Astrocyte (in vitro differentiated cells and primary cell): ENCODE data around the gene ACSBG1. TPM values are rescaled to one million over a fixed set of nuclear protein-coding genes. Genes with fewer than 3 reads are reported as not detected.
A peak's percentile ranks its signal among the peaks of the same experiment; 100 is the strongest.

Source experiments
- DNase-seq: peaks from one replicate; pipeline ENCODE4 v3.0.0-alpha.2; 2010; ENCODE audit warnings: low read depth
- FAIRE-seq: peaks from 2 replicates; lab custom pipeline; 2011; peaks lifted over from hg19 to GRCh38; lab: Jason Lieb, UNC
- H2AFZ ChIP-seq: 2 replicates; pipeline ENCODE4 v1.6.0; 2012; ENCODE audit warnings: low read depth, low read length, inconsistent platforms
- H3K27ac ChIP-seq: 2 replicates; pipeline ENCODE4 v1.5.1; 2011; ENCODE audit warnings: low read depth, low read length, inconsistent platforms
- H3K27me3 ChIP-seq: 2 replicates; pipeline ENCODE4 v1.6.0; 2011; ENCODE audit warnings: low read length, inconsistent platforms; ENCODE audit not compliant: insufficient read depth
- H3K36me3 ChIP-seq: 2 replicates; pipeline ENCODE4 v1.5.1; 2011; ENCODE audit warnings: low read length, inconsistent platforms; ENCODE audit not compliant: insufficient read depth
- H3K4me1 ChIP-seq: 2 replicates; pipeline ENCODE4 v1.5.1; 2011; ENCODE audit warnings: low read length, inconsistent platforms; ENCODE audit not compliant: insufficient read depth
- H3K4me2 ChIP-seq: 2 replicates; pipeline ENCODE4 v1.6.0; 2012; ENCODE audit warnings: low read length, inconsistent platforms
- H3K4me3 ChIP-seq: 2 replicates; pipeline ENCODE4 v1.5.1; 2011; ENCODE audit warnings: low read depth, mild to moderate bottlenecking, low read length, inconsistent platforms; ENCODE audit not compliant: insufficient read depth
- H3K79me2 ChIP-seq: 2 replicates; pipeline ENCODE4 v1.6.0; 2012; ENCODE audit warnings: mild to moderate bottlenecking, low read length, inconsistent platforms; ENCODE audit not compliant: insufficient read depth
- H3K9ac ChIP-seq: 2 replicates; pipeline ENCODE4 v1.6.0; 2012; ENCODE audit warnings: mild to moderate bottlenecking, low read length, inconsistent platforms
- H3K9me3 ChIP-seq: 2 replicates; pipeline ENCODE4 v1.5.1; 2012; ENCODE audit warnings: low read depth, mild to moderate bottlenecking, low read length, inconsistent platforms; ENCODE audit not compliant: insufficient read depth
- H4K20me1 ChIP-seq: 2 replicates; pipeline ENCODE4 v1.6.0; 2012; ENCODE audit warnings: low read length, inconsistent platforms; ENCODE audit not compliant: insufficient read depth
- H3K27ac Mint-ChIP-seq: one replicate; pipeline ENCODE4 v1.8.0; 2021; ENCODE audit warnings: mild to moderate bottlenecking, mixed read lengths; ENCODE audit not compliant: unreplicated experiment
- H3K27me3 Mint-ChIP-seq: one replicate; pipeline ENCODE4 v1.8.0; 2021; ENCODE audit warnings: low read depth, mixed read lengths; ENCODE audit not compliant: unreplicated experiment
- H3K36me3 Mint-ChIP-seq: one replicate; pipeline ENCODE4 v1.8.0; 2021; ENCODE audit warnings: low read depth, mixed read lengths; ENCODE audit not compliant: unreplicated experiment
- H3K4me1 Mint-ChIP-seq: one replicate; pipeline ENCODE4 v1.8.0; 2021; ENCODE audit warnings: low read depth, mixed read lengths; ENCODE audit not compliant: unreplicated experiment
- H3K4me3 Mint-ChIP-seq: one replicate; pipeline ENCODE4 v1.8.0; 2021; ENCODE audit warnings: mild to moderate bottlenecking, moderate library complexity, mixed read lengths; ENCODE audit not compliant: unreplicated experiment
- H3K9me3 Mint-ChIP-seq: one replicate; pipeline ENCODE4 v1.8.0; 2021; ENCODE audit warnings: mild to moderate bottlenecking, mixed read lengths; ENCODE audit not compliant: unreplicated experiment
- EZH2 ChIP-seq: IDR thresholded peaks from 2 replicates; pipeline ENCODE4 v1.6.1; 2012; ENCODE audit warnings: mild to moderate bottlenecking, low read length, inconsistent platforms; ENCODE audit not compliant: insufficient read depth
- total RNA-seq: library from RNA; stranded (reverse); gene quantifications from 2 replicates; pipeline ENCODE4 v1.2.1, GENCODE V29; 2021
- TF ChIP-seq, protein P1 (sequence below): IDR thresholded peaks from 2 replicates; pipeline ENCODE4 v1.5.1; 2011; ENCODE audit warnings: low read depth, mild to moderate bottlenecking, inconsistent platforms, low read length, moderate library complexity; ENCODE audit not compliant: insufficient read depth

Gene ACSBG1
- total RNA-seq, 1 donor from 2014 or later = not detected

DNA sequence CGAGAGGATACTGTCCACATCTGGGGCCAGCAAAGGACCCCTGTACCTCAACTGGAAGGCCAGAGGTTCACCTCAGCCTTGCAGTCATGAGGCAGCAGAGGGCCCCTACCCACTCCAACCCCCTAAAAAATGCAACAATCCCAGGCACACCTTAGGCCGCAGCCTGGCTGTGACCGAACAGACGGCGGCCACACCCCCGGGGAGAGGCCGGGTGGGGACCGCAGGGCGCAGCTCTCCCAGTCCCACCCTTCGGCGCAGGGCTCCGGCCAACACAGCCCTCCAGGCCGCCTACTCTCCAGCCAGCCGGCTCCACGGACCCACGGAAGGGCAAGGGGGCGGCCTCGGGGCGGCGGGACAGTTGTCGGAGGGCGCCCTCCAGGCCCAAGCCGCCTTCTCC is 29.5 kb upstream of the ACSBG1 start:
- Mint-ChIP-seq H3K36me3 (no peaks in the 10 kb centered on the region), H3K9me3 (peaks cover 9% of the 10 kb centered on the region), H3K27ac (no peak overlapping the region), H3K27me3 (peaks cover 32% of the 10 kb centered on the region), H3K4me1 (peaks cover 2% of the 10 kb centered on the region), H3K4me3 (no peak overlapping the region)
- Histone ChIP-seq H3K36me3 (no peaks in the 10 kb centered on the region), H3K4me1 (peaks cover 9% of the 10 kb centered on the region), H3K27ac (no peak overlapping the region), H3K27me3 (no peaks in the 10 kb centered on the region), H3K79me2 (no peaks in the 10 kb centered on the region), H3K9ac (no peak overlapping the region), H2AFZ (peak overlapping the region; percentile 70), H4K20me1 (no peaks in the 10 kb centered on the region), H3K9me3 (no peaks in the 10 kb centered on the region), H3K4me3 (no peak overlapping the region), H3K4me2 (peak overlapping the region; percentile 85)
- FAIRE-seq (no peak), DNase-seq (no peak)
- TF ChIP-seq EZH2 = no peak
- TF ChIP-seq, protein P1, sequence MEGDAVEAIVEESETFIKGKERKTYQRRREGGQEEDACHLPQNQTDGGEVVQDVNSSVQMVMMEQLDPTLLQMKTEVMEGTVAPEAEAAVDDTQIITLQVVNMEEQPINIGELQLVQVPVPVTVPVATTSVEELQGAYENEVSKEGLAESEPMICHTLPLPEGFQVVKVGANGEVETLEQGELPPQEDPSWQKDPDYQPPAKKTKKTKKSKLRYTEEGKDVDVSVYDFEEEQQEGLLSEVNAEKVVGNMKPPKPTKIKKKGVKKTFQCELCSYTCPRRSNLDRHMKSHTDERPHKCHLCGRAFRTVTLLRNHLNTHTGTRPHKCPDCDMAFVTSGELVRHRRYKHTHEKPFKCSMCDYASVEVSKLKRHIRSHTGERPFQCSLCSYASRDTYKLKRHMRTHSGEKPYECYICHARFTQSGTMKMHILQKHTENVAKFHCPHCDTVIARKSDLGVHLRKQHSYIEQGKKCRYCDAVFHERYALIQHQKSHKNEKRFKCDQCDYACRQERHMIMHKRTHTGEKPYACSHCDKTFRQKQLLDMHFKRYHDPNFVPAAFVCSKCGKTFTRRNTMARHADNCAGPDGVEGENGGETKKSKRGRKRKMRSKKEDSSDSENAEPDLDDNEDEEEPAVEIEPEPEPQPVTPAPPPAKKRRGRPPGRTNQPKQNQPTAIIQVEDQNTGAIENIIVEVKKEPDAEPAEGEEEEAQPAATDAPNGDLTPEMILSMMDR = no peak

DNA sequence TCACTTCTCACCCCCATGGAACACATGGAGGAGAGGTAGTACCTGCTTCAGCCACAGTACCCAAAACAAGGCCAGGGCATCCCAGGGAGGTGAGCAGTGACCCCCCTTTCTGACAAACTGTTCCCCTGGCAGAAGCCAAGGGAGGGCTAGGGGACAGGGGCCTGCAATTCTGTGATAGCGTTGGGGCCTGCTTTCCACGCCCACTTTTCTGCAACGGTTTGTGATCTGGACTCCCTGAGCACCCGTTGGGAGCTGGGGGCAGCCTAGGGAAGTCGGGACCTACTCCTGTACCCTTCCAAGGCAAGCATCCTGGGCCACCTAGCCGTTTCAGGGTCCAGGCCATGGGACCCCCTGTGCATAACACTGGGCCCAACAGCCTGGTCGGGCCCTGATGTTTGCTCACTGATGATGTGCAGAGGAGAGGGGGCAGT is 29.0 kb upstream of the ACSBG1 start:
- Histone ChIP-seq H3K9ac (no peak overlapping the region), H4K20me1 (no peaks in the 10 kb centered on the region), H3K27ac (no peak overlapping the region), H3K36me3 (no peaks in the 10 kb centered on the region), H3K79me2 (no peaks in the 10 kb centered on the region), H3K9me3 (no peaks in the 10 kb centered on the region), H3K27me3 (no peaks in the 10 kb centered on the region), H3K4me1 (peaks cover 9% of the 10 kb centered on the region), H2AFZ (no peak overlapping the region), H3K4me3 (no peak overlapping the region), H3K4me2 (no peak overlapping the region)
- FAIRE-seq (no peak), DNase-seq (no peak)
- Mint-ChIP-seq H3K4me3 (no peak overlapping the region), H3K27ac (no peak overlapping the region), H3K27me3 (peaks cover 32% of the 10 kb centered on the region), H3K36me3 (no peaks in the 10 kb centered on the region), H3K9me3 (peaks cover 9% of the 10 kb centered on the region), H3K4me1 (peaks cover 2% of the 10 kb centered on the region)
- TF ChIP-seq, protein P1 = no peak
- no peak for TF ChIP-seq EZH2

DNA sequence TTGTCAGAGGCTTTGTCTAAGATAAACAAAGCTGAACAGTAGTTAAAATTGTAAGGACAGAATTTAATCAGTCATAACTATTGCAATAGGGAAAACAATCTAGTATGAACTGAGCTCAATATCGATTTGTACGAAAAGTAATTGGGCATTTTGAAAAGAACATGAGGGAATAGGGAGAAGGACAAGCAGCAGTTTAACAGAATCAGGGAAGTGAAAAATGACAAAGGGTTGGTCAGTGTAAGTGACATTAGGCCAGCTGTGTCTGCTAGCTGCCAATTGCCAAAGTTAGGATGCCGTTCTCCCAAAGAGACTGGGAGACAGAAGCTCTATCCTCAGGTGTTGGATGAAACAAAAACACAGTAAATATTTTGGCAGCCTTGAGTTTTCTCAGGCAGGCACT is 26.7 kb upstream of the ACSBG1 start:
- no peak for TF ChIP-seq EZH2
- TF ChIP-seq, protein P1 = no peak
- Mint-ChIP-seq H3K36me3 (no peaks in the 10 kb centered on the region), H3K4me1 (peaks cover 2% of the 10 kb centered on the region), H3K4me3 (no peak overlapping the region), H3K9me3 (peaks cover 9% of the 10 kb centered on the region), H3K27ac (no peak overlapping the region), H3K27me3 (peaks cover 26% of the 10 kb centered on the region)
- no peaks in the 10 kb centered on the region for H4K20me1 ChIP-seq
- H3K4me1 ChIP-seq = peaks cover 9% of the 10 kb centered on the region
- FAIRE-seq = no peak
- H3K79me2 ChIP-seq = no peaks in the 10 kb centered on the region
- no peak overlapping the region for H3K27ac ChIP-seq
- no peaks in the 10 kb centered on the region for H3K27me3 ChIP-seq
- no peaks in the 10 kb centered on the region for H3K36me3 ChIP-seq
- no peaks in the 10 kb centered on the region for H3K9me3 ChIP-seq
- no peak overlapping the region for H3K4me2 ChIP-seq
- no peak overlapping the region for H3K9ac ChIP-seq
- no peak overlapping the region for H3K4me3 ChIP-seq
- no peak overlapping the region for H2AFZ ChIP-seq
- DNase-seq = no peak
